Natural killer cell (primary cell): ENCODE data around the gene INPP5D. TPM values are rescaled to one million over a fixed set of nuclear protein-coding genes. Genes with fewer than 3 reads are reported as not detected.

ENCODE experiments used
- ATAC-seq, 3 donors: fragments of 150-1000 bp in 2 of 3; fragments of 200-7000 bp in 1 of 3; cut with Tn5 transposase; 1 replicate in 1 of 3; 2 replicates in 2 of 3; pipeline ENCODE4 v1.10.0; 2021; ENCODE audit warnings: mild to moderate bottlenecking in 2 of 3, moderate library complexity in 2 of 3
- DNase-seq, 2 donors: peaks; one replicate each; pipeline versions ENCODE4 v3.0.0 to v3.0.0-alpha.2; 2013 to 2021; ENCODE audit warnings: mixed read lengths in 1 of 2
- H3K27ac ChIP-seq: one replicate; pipeline ENCODE4 v1.5.1; 2013; ENCODE audit warnings: mild to moderate bottlenecking, low read length
- H3K27me3 ChIP-seq: one replicate; pipeline ENCODE4 v1.6.1; 2013; ENCODE audit warnings: low read length; ENCODE audit not compliant: control insufficient read depth, insufficient read depth
- H3K36me3 ChIP-seq: one replicate; pipeline ENCODE4 v1.6.1; 2013; ENCODE audit warnings: low read length; ENCODE audit not compliant: control insufficient read depth, insufficient read depth
- H3K4me1 ChIP-seq: one replicate; pipeline ENCODE4 v1.6.1; 2013; ENCODE audit warnings: low read length; ENCODE audit not compliant: control insufficient read depth, insufficient read depth
- H3K4me3 ChIP-seq: one replicate; pipeline ENCODE4 v1.5.1; 2013; ENCODE audit warnings: low read length
- H3K9me3 ChIP-seq: one replicate; pipeline ENCODE4 v1.6.1; 2013; ENCODE audit warnings: low read length; ENCODE audit not compliant: control insufficient read depth, insufficient read depth
- H3K27ac Mint-ChIP-seq, 2 donors: one replicate each; pipeline ENCODE4 v1.8.0; 2022; ENCODE audit warnings: mild to moderate bottlenecking in 2 of 2, mixed read lengths in 2 of 2, moderate library complexity in 1 of 2
- H3K27me3 Mint-ChIP-seq, 2 donors: one replicate each; pipeline ENCODE4 v1.8.0; 2022; ENCODE audit warnings: low read depth in 2 of 2, mixed read lengths in 2 of 2
- H3K36me3 Mint-ChIP-seq: one replicate; pipeline ENCODE4 v1.8.0; 2022; ENCODE audit warnings: mixed read lengths
- H3K4me1 Mint-ChIP-seq, 2 donors: one replicate each; pipeline ENCODE4 v1.8.0; 2022; ENCODE audit warnings: mixed read lengths in 2 of 2
- H3K4me3 Mint-ChIP-seq: one replicate; pipeline ENCODE4 v1.8.0; 2022; ENCODE audit warnings: mild to moderate bottlenecking, moderate library complexity, mixed read lengths
- H3K9me3 Mint-ChIP-seq, 2 donors: one replicate each; pipeline ENCODE4 v1.8.0; 2022; ENCODE audit warnings: mixed read lengths in 2 of 2
- WGBS: methylation state at CpG from one replicate; pipeline ENCODE4 v1.1.7; 2013; ENCODE audit warnings: missing lambda C conversion rate; ENCODE audit not compliant: insufficient coverage; 5-methylcytosine and 5-hydroxymethylcytosine counted together
- intact Hi-C: fragments of 100-400 bp; cut with micrococcal nuclease; formaldehyde crosslinking; loops from one replicate; pipeline ENCODE4 v1.14.2; 2022
- total RNA-seq, 4 donors: library from RNA; stranded (reverse); fragments of 120-200 nt in 1 of 4; gene quantifications; one replicate each; pipeline versions ENCODE4 v1.2.3 to v1.2.4, GENCODE V29; 2013 to 2022
- TF ChIP-seq, protein P1 (sequence below): fragments of 200-600 bp; IDR thresholded peaks from one replicate; pipeline ENCODE4 v1.8.0; 2022; ENCODE audit warnings: antibody characterized with exemption

Gene INPP5D
- total RNA-seq, 3 donors from 2014 or later (not counting 1 experiment from before 2014, with no cell fraction given) = 385 to 498 (median 497) TPM

DNA sequence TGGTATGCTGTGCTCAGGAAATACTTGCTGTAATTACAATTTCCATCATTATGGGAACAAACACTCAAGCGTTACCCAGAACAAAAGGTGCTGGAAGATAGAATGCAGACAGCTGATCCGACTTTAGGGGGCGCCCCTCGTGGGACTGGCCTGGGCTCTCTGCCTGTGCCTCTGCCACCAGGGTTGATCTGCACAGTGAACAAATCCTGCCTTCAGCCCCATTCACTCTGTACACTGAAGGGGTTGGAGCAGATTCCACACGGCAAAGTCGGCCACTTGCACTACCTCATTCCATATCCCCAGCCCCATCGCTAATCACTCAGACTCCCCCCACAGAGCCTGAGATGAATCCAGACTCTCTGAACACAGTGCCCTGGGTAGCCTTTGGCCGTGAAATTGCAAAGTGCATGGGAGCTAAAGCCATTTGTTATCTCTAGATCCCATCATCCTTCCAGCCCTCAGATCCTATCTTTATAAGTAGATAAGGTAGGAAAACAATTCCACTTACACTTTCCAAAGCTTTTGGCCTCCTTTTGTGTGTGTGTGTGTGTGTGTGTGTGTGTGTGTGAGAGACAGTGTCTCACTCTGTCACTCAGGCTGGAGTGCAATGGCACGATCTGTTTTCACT lies 69.3 kb downstream of the INPP5D start:
- no peaks in the 10 kb centered on the region for H3K9me3 ChIP-seq
- no peak overlapping the region for H3K4me3 ChIP-seq
- no peak overlapping the region for H3K27ac ChIP-seq
- peak in 2 of 3 donors; percentile 44 to 52 for ATAC-seq
- Mint-ChIP-seq H3K4me1 (peaks cover 40 to 43% of the 10 kb centered on the region in 2 donors), H3K9me3 (no peaks in the 10 kb centered on the region), H3K27me3 (no peaks in the 10 kb centered on the region), H3K27ac (peak overlapping the region; percentile 85 to 86), H3K4me3 (no peak overlapping the region), H3K36me3 (peaks cover 21% of the 10 kb centered on the region)
- intact Hi-C loops = no loop called here
- peak in 1 of 2 donors; percentile 29 for DNase-seq
- H3K36me3 ChIP-seq = peaks cover 92% of the 10 kb centered on the region
- peaks cover 50% of the 10 kb centered on the region for H3K4me1 ChIP-seq
- 92% methylated on average over 9 of the region's 9 CpGs for WGBS
- H3K27me3 ChIP-seq = no peaks in the 10 kb centered on the region
- TF ChIP-seq, protein P1, sequence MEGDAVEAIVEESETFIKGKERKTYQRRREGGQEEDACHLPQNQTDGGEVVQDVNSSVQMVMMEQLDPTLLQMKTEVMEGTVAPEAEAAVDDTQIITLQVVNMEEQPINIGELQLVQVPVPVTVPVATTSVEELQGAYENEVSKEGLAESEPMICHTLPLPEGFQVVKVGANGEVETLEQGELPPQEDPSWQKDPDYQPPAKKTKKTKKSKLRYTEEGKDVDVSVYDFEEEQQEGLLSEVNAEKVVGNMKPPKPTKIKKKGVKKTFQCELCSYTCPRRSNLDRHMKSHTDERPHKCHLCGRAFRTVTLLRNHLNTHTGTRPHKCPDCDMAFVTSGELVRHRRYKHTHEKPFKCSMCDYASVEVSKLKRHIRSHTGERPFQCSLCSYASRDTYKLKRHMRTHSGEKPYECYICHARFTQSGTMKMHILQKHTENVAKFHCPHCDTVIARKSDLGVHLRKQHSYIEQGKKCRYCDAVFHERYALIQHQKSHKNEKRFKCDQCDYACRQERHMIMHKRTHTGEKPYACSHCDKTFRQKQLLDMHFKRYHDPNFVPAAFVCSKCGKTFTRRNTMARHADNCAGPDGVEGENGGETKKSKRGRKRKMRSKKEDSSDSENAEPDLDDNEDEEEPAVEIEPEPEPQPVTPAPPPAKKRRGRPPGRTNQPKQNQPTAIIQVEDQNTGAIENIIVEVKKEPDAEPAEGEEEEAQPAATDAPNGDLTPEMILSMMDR = no peak

DNA sequence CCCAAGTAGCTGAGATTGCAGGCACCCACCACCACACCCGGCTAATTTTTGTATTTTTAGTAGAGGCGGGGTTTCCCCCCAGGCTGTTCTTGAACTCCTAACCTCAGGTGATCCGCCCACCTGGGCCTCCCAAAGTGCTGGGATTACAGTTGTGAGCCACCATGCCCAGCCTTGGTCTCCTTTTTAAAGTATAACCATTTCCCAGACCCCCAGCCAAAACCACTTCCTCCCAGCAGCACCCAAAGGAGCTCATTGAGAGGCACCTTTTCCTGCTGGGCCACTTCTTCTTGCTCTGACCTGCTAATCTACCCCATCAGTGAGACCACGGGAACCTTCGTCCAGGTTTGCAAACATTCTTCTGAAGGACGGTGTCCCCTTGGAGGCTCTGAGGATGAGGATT lies 69.9 kb downstream of the INPP5D start:
- H3K27ac ChIP-seq = no peak overlapping the region

DNA sequence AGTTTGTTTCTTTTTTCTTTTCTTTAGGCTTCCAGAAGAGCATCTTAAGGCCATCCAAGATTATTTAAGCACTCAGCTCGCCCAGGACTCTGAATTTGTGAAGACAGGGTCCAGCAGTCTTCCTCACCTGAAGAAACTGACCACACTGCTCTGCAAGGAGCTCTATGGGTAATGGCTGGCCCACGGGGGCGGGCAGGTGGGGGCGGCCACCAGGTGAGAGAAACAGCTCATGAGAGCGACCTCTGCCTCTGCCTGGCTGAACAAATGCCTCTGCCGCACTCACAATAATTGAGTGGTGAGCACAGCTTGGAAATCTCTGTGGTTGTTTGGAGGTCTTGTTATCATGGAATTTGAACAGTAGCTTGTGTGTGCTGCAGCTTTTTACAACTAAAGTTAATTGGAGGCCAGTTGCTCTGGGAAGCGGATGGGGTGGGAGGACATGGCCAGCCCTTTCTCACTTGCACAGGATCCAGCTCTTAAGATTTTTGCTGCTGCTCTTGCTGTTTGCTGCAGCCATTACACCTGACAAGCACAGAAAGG lies 70.4 kb downstream of the INPP5D start:
- intact Hi-C loops = no loop called here
- no peak for DNase-seq
- no peaks in the 10 kb centered on the region for H3K9me3 Mint-ChIP-seq
- Histone ChIP-seq H3K4me3 (no peak overlapping the region), H3K27me3 (no peaks in the 10 kb centered on the region), H3K27ac (no peak overlapping the region), H3K9me3 (no peaks in the 10 kb centered on the region), H3K4me1 (peaks cover 41% of the 10 kb centered on the region), H3K36me3 (peaks cover 87% of the 10 kb centered on the region)
- no peaks in the 10 kb centered on the region for H3K27me3 Mint-ChIP-seq
- peaks cover 26% of the 10 kb centered on the region for H3K36me3 Mint-ChIP-seq
- TF ChIP-seq, protein P1 = no peak
- ATAC-seq = no peak
- peak overlapping the region; percentile 63 for H3K4me3 Mint-ChIP-seq
- peaks cover 44 to 49% of the 10 kb centered on the region in 2 donors for H3K4me1 Mint-ChIP-seq
- WGBS = 93% methylated on average over 7 of the region's 7 CpGs
- H3K27ac Mint-ChIP-seq = peak overlapping the region; percentile 85 to 86

More for the DNA sequence above, 69.9 kb downstream of the INPP5D start:
- ATAC-seq = no peak
- Mint-ChIP-seq H3K27ac (peak overlapping the region; percentile 85 to 86), H3K9me3 (no peaks in the 10 kb centered on the region), H3K27me3 (no peaks in the 10 kb centered on the region), H3K36me3 (peaks cover 26% of the 10 kb centered on the region), H3K4me3 (peak overlapping the region; percentile 63), H3K4me1 (peaks cover 44 to 49% of the 10 kb centered on the region in 2 donors)
- peaks cover 46% of the 10 kb centered on the region for H3K4me1 ChIP-seq
- no peak overlapping the region for H3K4me3 ChIP-seq
- no peak for DNase-seq
- no peaks in the 10 kb centered on the region for H3K27me3 ChIP-seq
- TF ChIP-seq, protein P1 = no peak
- H3K36me3 ChIP-seq = peaks cover 92% of the 10 kb centered on the region
- intact Hi-C loops = no loop called here
- WGBS = 61% methylated on average over 4 of the region's 6 CpGs
- no peaks in the 10 kb centered on the region for H3K9me3 ChIP-seq
